Endothelial cell of umbilical vein (primary cell): ENCODE results near the gene SETD9. TPM values are rescaled to one million over a fixed set of nuclear protein-coding genes. Genes with fewer than 3 reads are reported as not detected.

Experiments used
- BruUV-seq: library from RNA; stranded (reverse); fragments of 400-500 nt; replicated peaks from 2 replicates; lab custom pipeline; 2021; lab: Mats Ljungman, UMichigan
- CTCF ChIA-PET: fragments of 300-600, 350-600 bp; sonication (Branson Sonifier 250); formaldehyde crosslinking; loops from one replicate; lab custom pipeline; 2021; ENCODE audit warnings: antibody characterized with exemption, inconsistent platforms; lab: Charles Lee
- POLR2A ChIA-PET: fragments of 300-600, 350-600 bp; sonication (Branson Sonifier 250); formaldehyde crosslinking; loops from one replicate; lab custom pipeline; 2021; ENCODE audit warnings: antibody characterized with exemption, inconsistent platforms; lab: Charles Lee
- DNase-seq: peaks from one replicate; pipeline ENCODE4 v3.0.0-alpha.2; 2011; ENCODE audit warnings: low read depth, low spot score
- FAIRE-seq: peaks from 2 replicates; lab custom pipeline; 2011; peaks lifted over from hg19 to GRCh38; lab: Jason Lieb, UNC
- H2AFZ ChIP-seq: 2 replicates; pipeline ENCODE4 v1.6.0; 2012; ENCODE audit warnings: low read depth, low read length, control low read depth, inconsistent platforms
- H3K27ac ChIP-seq: 2 replicates; pipeline ENCODE4 v1.5.1; 2011; ENCODE audit warnings: low read depth, mild to moderate bottlenecking, control low read depth, low read length, moderate library complexity; ENCODE audit not compliant: insufficient read depth
- H3K27me3 ChIP-seq, 2 experiments: 2 replicates each; pipeline versions ENCODE4 v1.6.0 to v1.6.1; 2011; ENCODE audit warnings: low read length in 2 of 2, mixed read lengths in 1 of 2; ENCODE audit not compliant: control insufficient read depth in 2 of 2, insufficient read depth in 2 of 2
- H3K36me3 ChIP-seq, 2 experiments: 2 replicates in 1 of 2; 3 replicates in 1 of 2; pipeline ENCODE4 v1.5.1; 2011; ENCODE audit warnings: low read length in 2 of 2, mild to moderate bottlenecking in 1 of 2, moderate library complexity in 1 of 2; ENCODE audit not compliant: control insufficient read depth in 2 of 2, insufficient read depth in 2 of 2; ENCODE audit errors: extremely low read depth in 1 of 2
- H3K4me1 ChIP-seq: 3 replicates; pipeline ENCODE4 v1.5.1; 2011; ENCODE audit warnings: mild to moderate bottlenecking, low read length; ENCODE audit not compliant: control insufficient read depth, insufficient read depth; ENCODE audit errors: extremely low read depth
- H3K4me2 ChIP-seq: 2 replicates; pipeline ENCODE4 v1.6.1; 2011; ENCODE audit warnings: low read length, control low read depth, mixed read lengths; ENCODE audit not compliant: insufficient read depth
- H3K4me3 ChIP-seq, 3 experiments: fragments of 200-600 bp in 1 of 3; sonication (generic), shearing (Covaris generic) in 1 of 3; replicated peaks in 1 of 3; 2 replicates each; pipeline ENCODE4 v1.5.1; 2011 to 2016; ENCODE audit warnings: control low read depth in 3 of 3, low read length in 3 of 3, mild to moderate bottlenecking in 2 of 3, inconsistent platforms in 1 of 3, low read depth in 1 of 3, moderate library complexity in 1 of 3; ENCODE audit not compliant: insufficient read depth in 1 of 3
- H3K79me2 ChIP-seq: 2 replicates; pipeline ENCODE4 v1.6.0; 2012; ENCODE audit warnings: low read length, inconsistent platforms; ENCODE audit not compliant: control insufficient read depth, insufficient read depth
- H3K9ac ChIP-seq: replicated peaks from 2 replicates; pipeline ENCODE3; 2011; ENCODE audit warnings: low read length, control low read depth; ENCODE audit not compliant: insufficient read depth; ENCODE audit errors: extremely low read depth
- H3K9me1 ChIP-seq: replicated peaks from 3 replicates; pipeline ENCODE4 v1.6.0; 2011; ENCODE audit warnings: mild to moderate bottlenecking, low read length; ENCODE audit not compliant: control insufficient read depth, insufficient read depth; ENCODE audit errors: extremely low read depth
- H3K9me3 ChIP-seq: replicated peaks from 2 replicates; pipeline ENCODE4 v1.5.1; 2012; ENCODE audit warnings: low read length, inconsistent platforms; ENCODE audit not compliant: control insufficient read depth, insufficient read depth
- H4K20me1 ChIP-seq: replicated peaks from 2 replicates; pipeline ENCODE3; 2011; ENCODE audit warnings: mild to moderate bottlenecking, low read length; ENCODE audit not compliant: control insufficient read depth, insufficient read depth; ENCODE audit errors: extremely low read depth
- EZH2 ChIP-seq: IDR thresholded peaks from 2 replicates; pipeline ENCODE4 v1.6.1; 2012; ENCODE audit warnings: borderline replicate concordance, low read depth, mild to moderate bottlenecking, moderate library complexity, low read length, inconsistent platforms; ENCODE audit not compliant: severe bottlenecking
- FOS ChIP-seq: IDR thresholded peaks from 2 replicates; pipeline ENCODE4 v1.6.1; 2011; ENCODE audit warnings: mild to moderate bottlenecking, low read length, moderate library complexity, borderline replicate concordance; ENCODE audit not compliant: insufficient read depth
- GATA2 ChIP-seq: IDR thresholded peaks from 2 replicates; pipeline ENCODE4 v1.7.0; 2011; ENCODE audit warnings: low read depth, mild to moderate bottlenecking, moderate library complexity, mixed read lengths, low read length; ENCODE audit not compliant: insufficient read length, insufficient read depth
- JUN ChIP-seq: IDR thresholded peaks from 2 replicates; pipeline ENCODE4 v1.6.1; 2011; ENCODE audit warnings: borderline replicate concordance, low read depth; ENCODE audit not compliant: insufficient read length, insufficient read depth
- MYC ChIP-seq: IDR thresholded peaks from one replicate; pipeline ENCODE4 v1.6.1; 2011; ENCODE audit warnings: mild to moderate bottlenecking, low read depth, low read length
- POLR2A ChIP-seq: IDR thresholded peaks from 2 replicates; pipeline ENCODE4 v1.6.1; 2012; ENCODE audit warnings: low read depth, mild to moderate bottlenecking, control low read depth, low read length
- POLR2AphosphoS5 ChIP-seq: IDR thresholded peaks from 2 replicates; pipeline ENCODE4 v1.6.1; 2012; ENCODE audit warnings: low read depth, mild to moderate bottlenecking, control low read depth, low read length, moderate library complexity; ENCODE audit not compliant: insufficient read depth
- dilution Hi-C: fragments of 300-500 bp; cut with MboI; formaldehyde crosslinking; loops from one replicate; pipeline ENCODE4 v1.15.0; 2019; ENCODE audit warnings: low sequenced_read_pairs; ENCODE audit not compliant: extremely low pct_ligation_motif_present
- intact Hi-C: fragments of 100-400 bp; cut with micrococcal nuclease; formaldehyde crosslinking; loops from one replicate; pipeline ENCODE4 v1.10.0; 2022
- polyA plus RNA-seq, 4 experiments: library from polyadenylated mRNA; depleted of rRNA in 3 of 4; stranded (reverse) in 3 of 4; unstranded in 1 of 4; fragments of >200 nt; gene quantifications; 2 replicates each; pipeline versions ENCODE4 v1.2.1 to v1.2.3, GENCODE V29; 2011 to 2012; ENCODE audit warnings: missing spikeins in 1 of 4
- total RNA-seq: library from RNA; stranded (reverse); gene quantifications from 2 replicates; pipeline ENCODE4 v1.2.3, GENCODE V29; 2021
- TF ChIP-seq, protein P1 (sequence below): IDR thresholded peaks from 2 replicates; pipeline ENCODE4 v1.6.1; 2011; ENCODE audit not compliant: insufficient read depth, insufficient read length
- TF ChIP-seq, protein P2 (sequence below), 2 donors: IDR thresholded peaks; 1 replicate in 1 of 2; 2 replicates in 1 of 2; pipeline ENCODE4 v1.5.1; 2011; ENCODE audit warnings: low read length in 2 of 2, mild to moderate bottlenecking in 2 of 2, moderate library complexity in 2 of 2, control low read depth in 1 of 2, inconsistent platforms in 1 of 2, low read depth in 1 of 2; ENCODE audit not compliant: insufficient read depth in 1 of 2; ENCODE audit errors: extremely low read depth in 1 of 2

The SETD9 gene
- total and polyA plus RNA-seq, 2 donors (not counting 3 experiments of a cell fraction or from before 2014, with no cell fraction given), result 7.1 to 7.9 TPM

DNA sequence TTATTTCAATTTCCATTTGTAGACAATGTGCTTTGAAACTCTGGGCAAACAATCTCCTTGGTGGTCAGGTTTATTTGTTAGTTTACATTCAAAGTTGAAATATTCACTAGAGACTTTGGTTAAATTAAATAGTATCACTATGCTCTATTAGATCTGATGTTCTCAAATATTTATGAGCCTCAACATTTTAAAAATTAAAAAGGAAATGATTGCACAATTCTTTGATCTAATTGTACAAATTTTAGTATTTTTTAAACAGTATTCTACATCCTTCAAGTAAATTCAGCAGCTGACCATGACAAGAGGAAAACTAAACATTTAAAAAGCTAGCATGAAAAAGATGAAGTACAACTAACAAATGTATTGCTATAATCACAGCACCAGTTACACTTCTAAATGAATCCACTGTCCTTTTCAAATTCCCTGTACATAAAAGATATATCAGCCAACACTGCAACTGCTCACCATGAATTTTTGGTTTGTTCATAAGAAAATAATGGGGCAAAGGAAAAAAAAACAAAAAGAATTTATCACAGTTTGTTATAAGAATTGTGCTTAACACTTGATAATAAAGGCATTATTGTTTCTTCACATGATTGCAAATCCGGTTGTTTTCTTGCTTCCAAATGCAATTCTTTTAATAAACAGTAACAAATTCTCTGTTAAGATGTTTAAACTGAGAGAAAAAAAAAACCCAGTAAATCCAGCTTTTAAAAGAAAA, 10.7 kb downstream of the SETD9 start:
- Histone ChIP-seq H3K79me2 (no peaks in the 10 kb centered on the region), H3K4me3 (no peak overlapping the region), H4K20me1 (peaks cover 2% of the 10 kb centered on the region), H2AFZ (no peak overlapping the region), H3K4me1 (no peaks in the 10 kb centered on the region), H3K27ac (no peak overlapping the region), H3K9ac (no peak overlapping the region), H3K9me1 (no peaks in the 10 kb centered on the region), H3K27me3 (no peaks in the 10 kb centered on the region), H3K9me3 (no peaks in the 10 kb centered on the region), H3K4me2 (no peak overlapping the region), H3K36me3 (peaks cover 7 to 14% of the 10 kb centered on the region in 2 experiments)
- POLR2A ChIA-PET, result interaction anchor here (1.1 kb wide), 1 partner anchor 10 kb away, joined by 4 read pairs; the partner anchor contains the start of gene SETD9
- TF ChIP-seq EZH2 (no peak), FOS (no peak), GATA2 (no peak), JUN (no peak), POLR2A (no peak), POLR2AphosphoS5 (no peak), MYC (no peak)
- TF ChIP-seq, protein P1, sequence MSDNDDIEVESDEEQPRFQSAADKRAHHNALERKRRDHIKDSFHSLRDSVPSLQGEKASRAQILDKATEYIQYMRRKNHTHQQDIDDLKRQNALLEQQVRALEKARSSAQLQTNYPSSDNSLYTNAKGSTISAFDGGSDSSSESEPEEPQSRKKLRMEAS, result no peak
- TF ChIP-seq, protein P2, sequence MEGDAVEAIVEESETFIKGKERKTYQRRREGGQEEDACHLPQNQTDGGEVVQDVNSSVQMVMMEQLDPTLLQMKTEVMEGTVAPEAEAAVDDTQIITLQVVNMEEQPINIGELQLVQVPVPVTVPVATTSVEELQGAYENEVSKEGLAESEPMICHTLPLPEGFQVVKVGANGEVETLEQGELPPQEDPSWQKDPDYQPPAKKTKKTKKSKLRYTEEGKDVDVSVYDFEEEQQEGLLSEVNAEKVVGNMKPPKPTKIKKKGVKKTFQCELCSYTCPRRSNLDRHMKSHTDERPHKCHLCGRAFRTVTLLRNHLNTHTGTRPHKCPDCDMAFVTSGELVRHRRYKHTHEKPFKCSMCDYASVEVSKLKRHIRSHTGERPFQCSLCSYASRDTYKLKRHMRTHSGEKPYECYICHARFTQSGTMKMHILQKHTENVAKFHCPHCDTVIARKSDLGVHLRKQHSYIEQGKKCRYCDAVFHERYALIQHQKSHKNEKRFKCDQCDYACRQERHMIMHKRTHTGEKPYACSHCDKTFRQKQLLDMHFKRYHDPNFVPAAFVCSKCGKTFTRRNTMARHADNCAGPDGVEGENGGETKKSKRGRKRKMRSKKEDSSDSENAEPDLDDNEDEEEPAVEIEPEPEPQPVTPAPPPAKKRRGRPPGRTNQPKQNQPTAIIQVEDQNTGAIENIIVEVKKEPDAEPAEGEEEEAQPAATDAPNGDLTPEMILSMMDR (IDR thresholded peaks at IDR 0.05; ENCODE audit: extremely low read depth in 1 of 2, insufficient read depth in 1 of 2, low read depth in 1 of 2, low read length in 2 of 2), result no peak
- FAIRE-seq (peak; percentile 21), DNase-seq (no peak)
- BruUV-seq, result no TSS peak
- dilution Hi-C loops, result no loop called here
- intact Hi-C loops, result no loop called here
- CTCF ChIA-PET, result interaction anchor here (0.7 to 1.4 kb wide), 7 partner anchors 15 to 300 kb away, joined by 3 to 6 read pairs (median 3); no protein-coding TSS in a partner anchor
